ENCODE measurements around the gene DLGAP1.
"Not testable (repeated sequence)": the region's sequence is repeated elsewhere in the genome, so short reads cannot be mapped to it uniquely, and the experiment has no call there.

Gene DLGAP1

GRCh38 chr18:4455113-4455811 lies at the start of gene DLGAP1:
Gene DLGAP1 (minus strand): TSS chr18:4455307.
- no peak for DNase-seq (ENCODE audit: low spot score)

- not testable (repeated sequence) for DNase-seq (ENCODE audit: low spot score)
These were observed 39.7 kb upstream of the DLGAP1 start for GRCh38 chr18:4494703-4495284.

- DNase-seq (ENCODE audit: low spot score) = no peak
These were observed 13.4 kb upstream of the DLGAP1 start for GRCh38 chr18:4468511-4468910.

- DNase-seq (ENCODE audit: low spot score) = no peak
These were observed 482 bp downstream of the DLGAP1 start for GRCh38 chr18:4454537-4455112.

GRCh38 chr18:4453874-4454536 lies 1.1 kb downstream of the DLGAP1 start:
- no peak for DNase-seq (ENCODE audit: low spot score)

GRCh38 chr18:4453567-4453873 lies 1.6 kb downstream of the DLGAP1 start:
- no peak for DNase-seq (ENCODE audit: low spot score)

- DNase-seq (ENCODE audit: low spot score) = no peak
These were observed 4.9 kb downstream of the DLGAP1 start for GRCh38 chr18:4450065-4450658.

GRCh38 chr18:4445902-4446301 lies 9.2 kb downstream of the DLGAP1 start:
- DNase-seq (ENCODE audit: low spot score) = no peak

GRCh38 chr18:4444306-4444705 lies 10.8 kb downstream of the DLGAP1 start:
- no peak for DNase-seq (ENCODE audit: low spot score)

GRCh38 chr18:4441098-4441497 lies 14.0 kb downstream of the DLGAP1 start:
- DNase-seq (ENCODE audit: low spot score) = no peak

- no peak for DNase-seq (ENCODE audit: low spot score)
These were observed 16.2 kb downstream of the DLGAP1 start for GRCh38 chr18:4438938-4439337.

- DNase-seq (ENCODE audit: low spot score) = no peak
These were observed 21.4 kb downstream of the DLGAP1 start for GRCh38 chr18:4433717-4434116.

GRCh38 chr18:4430836-4431235 lies 24.3 kb downstream of the DLGAP1 start:
- DNase-seq (ENCODE audit: low spot score) = no peak

GRCh38 chr18:4417714-4418113 lies 37.4 kb downstream of the DLGAP1 start:
- DNase-seq (ENCODE audit: low spot score) = no peak

GRCh38 chr18:4416976-4417375 lies 38.1 kb downstream of the DLGAP1 start:
- no peak for DNase-seq (ENCODE audit: low spot score)

- no peak for DNase-seq (ENCODE audit: low spot score)
These were observed 42.8 kb downstream of the DLGAP1 start for GRCh38 chr18:4412286-4412685.

- DNase-seq (ENCODE audit: low spot score) = no peak
These were observed 48.3 kb downstream of the DLGAP1 start for GRCh38 chr18:4406856-4407255.

- no peak for DNase-seq (ENCODE audit: low spot score)
These were observed 49.1 kb downstream of the DLGAP1 start for GRCh38 chr18:4405965-4406364.

- DNase-seq (ENCODE audit: low spot score) = no peak
These were observed 51.3 kb downstream of the DLGAP1 start for GRCh38 chr18:4403836-4404235.

GRCh38 chr18:4400911-4401310 lies 54.2 kb downstream of the DLGAP1 start:
- no peak for DNase-seq (ENCODE audit: low spot score)

- no peak for DNase-seq (ENCODE audit: low spot score)
These were observed 55.2 kb downstream of the DLGAP1 start for GRCh38 chr18:4399929-4400328.

GRCh38 chr18:4394700-4395099 lies 60.4 kb downstream of the DLGAP1 start:
- DNase-seq (ENCODE audit: low spot score) = no peak

- DNase-seq (ENCODE audit: low spot score) = no peak
These were observed 63.2 kb downstream of the DLGAP1 start for GRCh38 chr18:4391859-4392258.
